Muscle of back (tissue), 13 donors: ENCODE results near the gene DUSP1. TPM values are rescaled to one million over a fixed set of nuclear protein-coding genes. Genes with fewer than 3 reads are reported as not detected.
A peak's percentile ranks its signal among the peaks of the same experiment; 100 is the strongest.
"Not testable (repeated sequence)": the region's sequence is repeated elsewhere in the genome, so short reads cannot be mapped to it uniquely, and the experiment has no call there.

ENCODE experiments used
- DNase-seq, 3 donors: peaks; one replicate each; pipeline versions ENCODE4 v3.0.0 to v3.0.0-alpha.2; 2013
- long read RNA-seq, 9 donors: transcript quantifications; one replicate each; lab custom pipeline, GENCODE V29; 2026
- polyA plus RNA-seq, 10 donors: library from polyadenylated mRNA; unstranded; fragments of 120-200 nt; gene quantifications; one replicate each; pipeline ENCODE4 v1.2.1, GENCODE V29; 2013; ENCODE audit not compliant: insufficient read length in 10 of 10

Gene DUSP1, protein sequence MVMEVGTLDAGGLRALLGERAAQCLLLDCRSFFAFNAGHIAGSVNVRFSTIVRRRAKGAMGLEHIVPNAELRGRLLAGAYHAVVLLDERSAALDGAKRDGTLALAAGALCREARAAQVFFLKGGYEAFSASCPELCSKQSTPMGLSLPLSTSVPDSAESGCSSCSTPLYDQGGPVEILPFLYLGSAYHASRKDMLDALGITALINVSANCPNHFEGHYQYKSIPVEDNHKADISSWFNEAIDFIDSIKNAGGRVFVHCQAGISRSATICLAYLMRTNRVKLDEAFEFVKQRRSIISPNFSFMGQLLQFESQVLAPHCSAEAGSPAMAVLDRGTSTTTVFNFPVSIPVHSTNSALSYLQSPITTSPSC
- polyA plus RNA-seq: 100 to 1,000 TPM in 5 of 10 donors, 10 to 100 TPM in 5; 37.5 to 170 (median 102) TPM
- long read RNA-seq, donor 1, transcript DUSP1-201 (4 exons, 2,019 nt): major isoform, 45 of 45 reads
- long read RNA-seq, donor 1, partial matches to known transcripts: 0 of 45 reads
- long read RNA-seq, donor 1, other reads (novel, unspliced or antisense): 0 of 45 reads
- long read RNA-seq, donor 2, transcript DUSP1-201 (4 exons, 2,019 nt): major isoform, 13 of 13 reads
- long read RNA-seq, donor 2, partial matches to known transcripts: 0 of 13 reads
- long read RNA-seq, donor 2, other reads (novel, unspliced or antisense): 0 of 13 reads
- long read RNA-seq, donor 3: 0 reads
- long read RNA-seq, donor 4, transcript DUSP1-201 (4 exons, 2,019 nt): major isoform, 31 of 31 reads
- long read RNA-seq, donor 4, partial matches to known transcripts: 0 of 31 reads
- long read RNA-seq, donor 4, other reads (novel, unspliced or antisense): 0 of 31 reads
- long read RNA-seq, donor 5, transcript DUSP1-201 (4 exons, 2,019 nt): major isoform, 81 of 109 reads
- long read RNA-seq, donor 5, partial matches to known transcripts: 15 of 109 reads
- long read RNA-seq, donor 5, other reads (novel, unspliced or antisense): 13 of 109 reads
- long read RNA-seq, donor 6, transcript DUSP1-201 (4 exons, 2,019 nt): major isoform, 38 of 38 reads
- long read RNA-seq, donor 6, partial matches to known transcripts: 0 of 38 reads
- long read RNA-seq, donor 6, other reads (novel, unspliced or antisense): 0 of 38 reads
- long read RNA-seq, donor 7, transcript DUSP1-201 (4 exons, 2,019 nt): major isoform, 42 of 42 reads
- long read RNA-seq, donor 7, partial matches to known transcripts: 0 of 42 reads
- long read RNA-seq, donor 7, other reads (novel, unspliced or antisense): 0 of 42 reads
- long read RNA-seq, donor 8, transcript DUSP1-201 (4 exons, 2,019 nt): major isoform, 22 of 22 reads
- long read RNA-seq, donor 8, partial matches to known transcripts: 0 of 22 reads
- long read RNA-seq, donor 8, other reads (novel, unspliced or antisense): 0 of 22 reads
- long read RNA-seq, donor 9, transcript DUSP1-201 (4 exons, 2,019 nt): major isoform, 15 of 15 reads
- long read RNA-seq, donor 9, partial matches to known transcripts: 0 of 15 reads
- long read RNA-seq, donor 9, other reads (novel, unspliced or antisense): 0 of 15 reads

DNA sequence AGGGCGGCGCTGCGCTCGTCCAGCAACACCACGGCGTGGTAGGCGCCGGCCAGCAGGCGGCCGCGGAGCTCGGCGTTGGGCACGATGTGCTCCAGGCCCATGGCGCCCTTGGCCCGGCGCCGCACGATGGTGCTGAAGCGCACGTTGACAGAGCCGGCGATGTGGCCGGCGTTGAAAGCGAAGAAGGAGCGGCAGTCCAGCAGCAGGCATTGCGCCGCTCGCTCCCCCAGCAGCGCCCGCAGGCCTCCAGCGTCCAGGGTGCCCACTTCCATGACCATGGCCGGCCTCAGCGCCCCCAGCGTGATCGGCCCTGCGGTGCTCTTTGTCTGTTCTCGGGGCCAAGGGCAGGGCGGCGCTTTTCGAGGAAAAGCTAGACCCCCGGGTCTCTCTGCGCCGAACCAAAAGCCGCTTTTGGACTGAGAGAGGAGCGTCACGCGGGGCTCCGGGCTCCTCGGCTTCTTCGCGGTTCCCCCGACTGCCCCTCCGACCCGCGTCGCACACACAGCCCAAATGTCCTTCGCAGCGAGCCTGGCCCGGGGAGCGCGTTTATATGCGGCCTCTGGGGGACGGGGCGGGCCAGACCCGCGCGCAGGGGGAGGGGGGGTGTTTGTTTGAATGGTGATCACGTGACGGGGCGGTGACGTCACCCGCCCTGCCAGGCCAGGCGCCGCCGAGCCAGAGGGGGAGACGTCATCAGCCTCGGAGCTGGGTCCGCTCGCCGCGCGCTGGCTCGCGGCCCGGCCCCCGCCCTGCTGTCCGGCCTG is at the start of gene DUSP1:
Gene DUSP1, minus strand, starts transcription at position 521 of the 764 bp plus-strand sequence. Its CDS starts 243 bp downstream, at position 278.
- DNase-seq: peak; percentile 98 to 99 (median 98)

DNA sequence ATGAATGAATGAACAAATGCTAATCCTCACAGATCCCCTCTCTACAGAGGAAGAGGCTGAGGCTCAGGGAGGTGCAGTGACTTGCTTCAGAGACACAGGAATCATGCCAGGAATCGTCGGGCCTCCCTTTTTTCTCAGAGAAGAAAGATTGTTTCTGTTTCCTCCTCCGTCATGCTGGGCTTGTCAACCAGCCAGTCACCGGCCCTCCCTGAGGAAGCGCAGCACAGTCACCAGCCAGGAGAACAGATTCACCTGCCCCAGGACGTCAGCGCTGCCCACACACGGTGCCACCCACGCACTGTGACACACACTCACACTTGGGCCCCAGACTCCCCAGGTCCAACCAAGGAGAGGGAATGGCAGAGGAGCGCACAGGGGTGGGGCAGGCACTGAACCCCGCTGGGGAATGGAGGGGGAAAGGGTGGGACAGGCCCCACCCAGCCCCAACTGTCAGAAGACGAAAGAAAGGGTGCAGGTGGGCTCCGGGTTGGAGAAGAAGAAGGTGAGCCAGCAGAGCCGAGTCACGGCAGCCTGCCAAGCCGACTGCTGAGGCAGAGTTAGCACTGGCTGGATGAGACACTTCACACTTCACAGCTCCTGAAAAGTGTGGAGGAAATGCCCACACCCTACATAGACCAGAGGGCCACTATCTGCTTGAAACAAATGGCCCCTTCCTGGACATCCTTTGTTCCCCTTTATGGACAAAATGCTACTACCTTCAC is 49.2 kb upstream of the DUSP1 start:
- no peak for DNase-seq

DNA sequence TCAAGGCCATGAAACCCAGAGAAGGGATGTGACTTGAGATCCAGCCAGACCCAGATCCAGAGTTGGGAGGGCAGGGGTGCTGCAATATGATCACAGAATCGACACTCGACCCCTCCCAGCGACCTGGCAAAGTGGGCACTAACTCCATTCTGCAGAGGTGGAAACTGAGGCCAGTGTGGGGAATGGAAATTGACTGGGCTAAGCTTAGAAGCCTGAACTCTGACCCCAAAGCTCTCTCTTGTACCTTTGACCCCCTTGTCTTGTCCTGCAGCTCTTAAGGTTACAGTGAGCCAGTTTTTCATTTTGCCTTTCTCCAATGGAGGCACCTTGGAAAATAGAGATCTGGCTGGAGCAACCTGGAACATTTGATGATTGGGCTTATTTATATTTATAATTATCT is 48.6 kb upstream of the DUSP1 start:
- no peak for DNase-seq

DNA sequence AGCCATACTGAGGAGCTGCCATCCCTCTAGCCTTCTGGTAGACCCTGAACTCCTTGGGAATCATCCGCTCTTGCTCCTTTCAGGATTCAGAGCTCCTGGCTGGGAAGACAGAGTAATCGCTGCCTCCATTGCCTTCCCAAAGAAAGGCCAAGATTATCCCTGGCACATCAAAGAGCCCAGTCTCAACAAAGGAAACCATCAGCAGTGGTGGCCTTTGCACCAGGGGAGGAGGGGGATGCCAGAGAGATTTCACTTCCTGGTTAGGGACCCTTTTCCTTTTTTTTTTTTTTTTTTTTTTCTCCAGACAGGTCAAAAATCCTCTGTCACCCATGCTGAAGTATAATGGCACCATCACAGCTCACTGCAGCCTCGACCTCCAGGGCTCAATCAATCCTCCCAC is 47.1 kb upstream of the DUSP1 start:
- no peak for DNase-seq

DNA sequence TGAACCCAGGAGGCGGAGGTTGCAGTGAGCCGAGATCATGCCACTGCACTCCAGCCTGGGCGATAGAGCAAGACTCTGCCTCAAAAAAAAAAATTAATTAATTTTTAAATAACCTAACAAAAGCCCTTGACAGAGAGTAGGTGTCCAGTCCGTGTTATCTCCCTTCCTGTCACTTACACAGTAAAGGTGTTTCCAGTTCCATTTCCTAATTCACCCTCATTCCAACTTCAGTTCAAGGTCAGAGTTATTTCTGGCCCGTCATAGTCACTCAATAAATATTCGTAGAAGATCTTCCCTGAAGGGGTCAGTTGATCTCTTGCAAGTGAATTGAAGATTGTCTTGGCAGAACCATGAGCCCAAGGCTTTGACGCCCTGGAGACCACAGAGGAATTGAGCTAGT is 46.7 kb upstream of the DUSP1 start:
- DNase-seq: no peak

DNA sequence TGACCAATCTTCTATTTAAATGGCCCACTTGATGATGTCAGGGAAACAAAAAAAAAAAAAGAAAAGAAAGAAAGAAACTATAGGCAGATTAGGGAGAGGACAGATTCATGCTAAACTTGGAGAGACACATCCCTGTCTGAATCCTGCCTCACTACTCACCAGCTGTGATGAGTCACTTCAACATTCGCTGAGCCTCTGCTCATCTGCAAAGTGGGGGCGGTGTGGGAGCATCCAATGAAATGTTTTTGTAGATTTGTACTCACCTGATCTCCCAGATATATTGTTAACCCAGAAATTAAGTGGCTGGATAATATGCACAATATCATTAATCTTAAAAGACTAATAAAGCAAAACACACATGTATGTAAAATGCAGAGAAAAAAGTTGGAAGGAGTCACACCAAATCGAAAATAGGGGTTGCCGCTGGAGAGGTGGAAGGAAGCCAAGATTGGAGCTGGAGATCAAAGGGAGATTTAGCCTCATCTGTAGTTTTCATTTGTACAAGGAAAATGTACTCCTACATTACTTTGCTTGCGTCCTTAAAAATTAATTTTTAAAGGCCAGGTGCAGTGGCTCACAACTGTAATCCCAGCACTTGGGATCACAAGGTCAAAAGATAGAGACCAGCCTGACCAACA is 46.0 kb upstream of the DUSP1 start:
- peak in 1 of 3 donors; percentile 71 for DNase-seq

DNA sequence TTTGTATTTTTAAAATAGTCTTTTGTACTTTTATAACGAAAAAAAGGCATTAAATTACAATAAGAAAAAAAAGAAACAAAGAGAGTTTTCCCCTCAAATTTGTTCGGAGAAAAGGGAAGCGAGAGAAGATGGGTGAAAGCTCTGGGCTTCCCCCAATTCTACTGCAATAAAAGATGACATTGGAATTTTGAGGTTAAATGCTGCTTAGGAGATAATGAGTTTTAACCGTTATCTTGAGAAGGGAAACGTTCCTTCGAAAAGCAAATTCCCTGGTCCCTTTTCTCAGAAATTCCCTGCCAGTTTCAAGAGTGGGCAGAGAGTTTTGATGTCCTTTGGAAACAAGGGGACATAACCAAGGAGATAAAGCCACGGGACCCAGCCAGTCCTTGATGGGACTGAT is 44.6 kb upstream of the DUSP1 start:
- no peak for DNase-seq

DNA sequence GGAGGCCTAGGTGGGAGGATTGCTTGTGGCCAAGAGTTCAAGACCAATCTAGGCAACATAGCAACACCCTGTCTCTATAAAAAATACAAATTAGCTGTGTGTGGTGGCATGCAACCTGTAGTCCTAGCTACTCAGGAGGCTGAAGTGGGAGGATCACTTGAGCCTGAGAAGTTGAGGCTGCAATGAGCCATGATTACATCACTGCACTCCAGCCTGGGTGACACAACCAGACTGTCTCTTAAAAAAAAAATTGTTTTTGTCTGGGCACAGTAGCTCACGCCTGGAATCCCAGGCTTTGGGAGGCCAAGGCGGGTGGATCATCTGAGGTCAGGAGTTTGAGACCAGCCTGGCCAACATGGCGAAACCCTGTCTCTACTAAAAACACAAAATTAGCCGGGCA is 40.0 kb upstream of the DUSP1 start:
- not testable (repeated sequence) for DNase-seq

DNA sequence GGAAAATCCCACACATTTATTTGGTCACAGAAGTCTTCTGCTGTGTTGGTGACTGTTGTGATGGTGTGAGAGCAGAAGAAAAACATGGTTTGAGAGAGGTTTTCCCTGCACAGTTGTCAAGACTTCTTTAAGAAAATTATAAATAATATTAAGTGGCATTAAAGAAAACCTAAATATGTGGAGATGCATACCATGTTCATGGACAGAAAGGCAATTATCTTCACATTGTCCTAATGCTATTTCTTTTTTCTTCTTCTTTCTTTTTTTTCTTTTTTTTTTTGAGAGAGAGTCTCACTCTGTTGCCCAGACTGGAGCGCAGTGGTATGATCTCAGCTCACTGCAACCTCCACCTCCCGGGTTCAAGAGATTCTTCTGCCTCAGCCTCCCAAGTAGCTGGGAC is 38.8 kb upstream of the DUSP1 start:
- DNase-seq: no peak

DNA sequence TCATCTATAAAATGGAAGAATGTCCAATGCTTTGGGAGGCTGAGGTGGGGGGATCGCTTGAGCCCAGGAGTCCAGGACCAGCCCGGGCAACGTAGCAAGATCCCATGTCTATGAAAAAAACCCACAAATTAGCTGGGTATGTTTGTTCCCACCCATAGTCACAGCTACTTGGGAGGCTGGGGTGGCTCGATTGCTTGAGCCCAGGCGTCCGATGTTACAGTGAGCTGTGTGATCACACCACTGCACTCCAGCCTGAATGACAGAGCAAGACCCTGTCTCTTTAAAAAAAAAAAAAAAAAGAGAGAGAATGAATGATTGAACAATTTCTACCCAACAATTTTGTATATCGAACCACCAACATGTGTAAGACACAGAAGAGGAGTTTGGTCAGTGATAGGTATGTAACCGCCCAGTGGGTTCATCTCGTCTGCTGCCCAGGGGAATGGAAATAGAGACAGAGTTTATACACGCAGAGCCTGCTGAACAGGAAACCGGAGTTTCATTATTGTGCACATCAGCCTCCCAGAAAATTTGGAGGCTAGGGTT is 36.8 kb upstream of the DUSP1 start:
- DNase-seq: no peak

DNA sequence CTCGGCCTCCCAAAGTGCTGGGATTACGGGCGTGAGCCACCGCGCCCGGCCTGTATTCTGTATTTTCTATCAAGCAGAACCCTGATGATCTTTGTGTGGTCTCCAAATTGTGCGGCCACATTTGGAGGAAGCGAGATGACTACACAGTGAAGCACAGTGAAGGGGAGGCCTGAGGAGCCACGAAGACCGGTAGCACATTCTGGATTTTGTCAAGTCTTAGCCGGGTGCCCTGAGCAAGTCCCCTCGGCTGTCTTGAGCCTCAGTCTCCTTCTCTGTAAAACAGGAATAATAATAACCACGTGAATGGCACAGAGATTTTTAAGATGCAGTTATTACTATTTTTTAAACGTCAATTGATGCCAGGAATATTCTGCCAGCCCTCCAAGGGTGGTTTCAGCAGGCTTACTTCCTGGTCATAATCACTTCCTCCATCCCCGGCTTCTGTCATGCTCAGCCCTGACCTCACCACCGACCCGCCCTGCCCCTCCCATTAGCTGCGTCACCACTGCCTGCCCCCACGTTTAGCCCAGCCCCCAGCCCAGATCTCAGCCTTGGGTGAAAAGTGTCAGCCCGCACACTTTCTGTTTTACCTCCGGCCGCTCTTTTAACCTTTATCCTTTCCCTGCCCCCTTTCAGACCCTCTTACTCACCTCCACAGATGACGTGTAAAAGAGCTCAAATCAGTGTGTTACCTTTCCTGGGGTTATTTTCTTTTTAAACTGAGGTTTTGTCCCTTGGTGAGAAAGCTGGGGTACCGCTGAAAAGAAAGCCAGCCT is 36.1 kb upstream of the DUSP1 start:
- peak; percentile 65 to 90 (median 74) for DNase-seq

DNA sequence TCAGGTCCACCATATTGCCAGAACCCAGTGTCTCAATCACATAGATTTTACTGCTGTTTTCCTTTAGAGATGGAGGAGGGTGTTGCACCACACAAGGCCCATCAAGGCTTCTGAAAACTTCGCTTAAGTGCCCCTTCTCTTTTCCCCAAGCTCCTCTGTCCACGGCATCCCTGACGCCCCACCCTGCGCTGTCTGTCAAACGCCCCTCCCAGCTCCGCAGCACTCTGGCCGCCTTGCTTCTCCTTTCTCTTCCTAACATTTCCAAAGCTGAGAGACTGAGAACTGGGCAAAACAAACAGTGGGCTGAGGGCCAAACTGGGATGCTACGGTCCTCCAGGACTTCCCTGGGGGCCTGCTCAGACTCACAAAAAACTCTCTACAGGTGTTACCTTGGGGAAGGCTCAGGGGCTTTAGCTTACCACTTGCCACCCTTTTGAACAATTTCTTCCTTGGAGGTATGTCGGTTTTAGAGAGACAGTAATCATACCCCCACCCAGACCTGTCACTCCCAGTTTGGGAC is 34.8 kb upstream of the DUSP1 start:
- DNase-seq: no peak

DNA sequence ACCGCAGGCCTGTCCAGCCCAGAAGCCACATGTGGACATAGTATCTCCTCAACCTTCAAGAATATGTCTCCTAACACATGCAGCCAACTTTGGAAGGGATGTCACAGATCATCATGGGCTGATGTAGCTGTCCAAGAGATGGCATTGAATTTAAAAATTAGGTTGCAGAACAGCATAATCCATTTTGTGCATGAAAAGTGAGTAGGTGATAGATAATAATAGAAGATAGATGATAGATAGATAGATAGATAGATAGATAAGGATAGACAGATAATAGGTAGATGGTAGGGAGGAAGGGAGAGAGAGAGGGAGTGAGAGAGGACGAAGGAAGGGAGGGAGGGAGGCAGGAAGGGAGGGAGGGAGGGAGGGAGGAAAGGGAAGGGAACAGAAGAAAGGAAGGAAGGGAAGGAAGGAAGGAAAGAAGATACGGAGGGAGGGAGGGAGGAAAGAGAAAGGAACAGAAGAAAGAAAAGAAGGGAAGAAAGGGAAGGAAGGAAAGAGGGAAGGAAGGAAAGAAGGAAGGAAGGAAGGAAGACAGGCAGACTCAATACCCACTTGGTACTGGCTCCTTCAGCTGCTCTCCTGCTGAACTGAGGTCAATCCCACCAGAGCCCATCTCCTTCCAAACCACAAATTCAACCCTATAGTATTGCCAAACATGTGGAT is 34.2 kb upstream of the DUSP1 start:
- DNase-seq: no peak

DNA sequence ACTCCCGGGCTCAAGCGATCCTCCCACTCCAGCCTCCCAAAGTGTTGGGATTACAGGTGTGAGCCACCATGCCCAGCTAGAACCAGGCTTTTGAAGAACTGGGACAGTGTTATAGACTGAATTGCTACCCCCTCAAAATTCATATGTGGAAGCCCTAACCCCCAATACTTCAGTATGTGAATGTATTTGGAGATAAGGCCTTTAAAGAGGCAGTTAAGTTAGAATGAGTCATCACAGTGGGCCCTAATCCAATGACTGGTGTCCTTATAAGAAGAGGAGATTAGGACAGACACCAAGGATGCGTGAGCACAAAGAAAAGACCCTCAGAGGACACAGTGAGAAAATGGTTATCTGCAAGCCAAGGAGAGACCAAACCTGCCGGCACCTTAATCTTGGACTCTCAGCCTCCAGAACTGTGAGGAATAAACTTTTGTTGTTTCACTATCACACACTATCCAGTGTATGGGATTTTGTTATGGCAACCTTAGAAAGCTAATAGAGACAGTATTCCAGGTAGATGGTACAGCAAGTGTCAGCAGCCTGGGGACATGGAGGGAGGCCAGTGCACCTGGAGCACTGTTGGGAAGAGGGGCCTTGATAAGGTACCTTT is 31.7 kb upstream of the DUSP1 start:
- no peak for DNase-seq

DNA sequence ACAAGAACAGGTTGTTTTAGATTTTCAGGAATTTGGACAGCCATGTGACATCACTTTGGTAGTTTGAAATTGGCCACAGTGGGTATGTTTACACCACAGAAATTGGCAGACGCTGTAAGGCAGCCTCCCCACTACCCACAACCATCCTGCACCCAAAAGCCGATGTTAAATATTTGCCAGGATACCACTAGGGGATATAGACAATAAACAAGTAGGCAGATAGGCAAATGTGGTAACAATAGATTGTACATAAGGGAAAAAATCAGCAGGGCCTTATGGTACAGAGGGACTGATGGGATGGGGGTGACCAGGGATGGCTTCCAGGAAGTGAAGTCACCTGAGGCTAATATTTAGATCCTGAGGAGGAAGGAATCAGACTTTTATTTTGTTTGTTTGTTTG is 31.1 kb upstream of the DUSP1 start:
- no peak for DNase-seq

DNA sequence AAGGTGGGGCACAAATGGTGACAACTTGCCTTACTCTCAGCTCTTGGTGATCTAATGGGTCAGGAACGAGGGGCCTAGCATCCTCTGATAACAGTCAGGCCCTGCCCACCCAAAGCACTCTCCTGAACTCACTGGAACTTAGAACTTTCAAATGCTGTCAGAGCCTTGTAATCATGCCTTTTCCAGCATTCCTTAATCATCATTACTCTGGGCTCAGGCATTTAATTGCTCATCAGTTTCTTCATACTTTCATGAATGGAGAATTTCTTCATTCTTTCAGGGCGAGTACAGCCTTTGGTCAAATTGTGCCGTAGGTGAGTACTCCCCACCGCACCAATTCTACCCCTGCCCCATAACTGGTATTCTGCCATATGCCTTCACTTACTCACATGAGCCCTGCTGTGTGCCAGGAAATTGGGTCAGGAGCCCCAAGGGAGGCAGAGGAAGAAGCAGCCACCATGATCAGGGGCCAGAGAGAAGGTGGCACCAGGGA is 30.2 kb upstream of the DUSP1 start:
- DNase-seq: peak in 1 of 3 donors; percentile 90

DNA sequence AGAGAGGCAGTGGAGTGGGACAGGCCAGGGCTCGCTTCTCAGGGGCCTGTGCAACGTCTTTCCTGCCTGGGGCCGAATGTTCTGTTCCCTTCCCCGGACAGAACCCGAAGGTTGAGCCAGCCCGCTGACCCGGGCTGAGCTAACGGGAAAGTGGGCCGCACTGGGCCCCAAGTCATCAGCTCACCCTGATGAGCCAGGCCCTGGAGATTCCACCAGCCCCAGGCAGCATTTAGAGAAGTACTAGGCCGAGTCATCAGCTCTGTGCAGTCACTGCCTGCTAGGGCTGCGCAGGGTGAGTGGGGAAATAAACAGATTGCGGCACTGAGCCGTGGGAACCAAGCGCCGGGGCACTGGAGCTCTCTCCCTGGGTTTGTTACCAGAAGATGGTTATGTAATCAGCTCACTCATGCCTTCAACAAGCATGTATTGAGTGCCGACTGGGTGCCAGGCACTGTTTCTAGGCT is 29.1 kb upstream of the DUSP1 start:
- peak in 1 of 3 donors; percentile 70 for DNase-seq
